OCI-M1 (cell line): ENCODE results near the gene IGF2BP3.
"Not testable (repeated sequence)": the region's sequence is repeated elsewhere in the genome, so short reads cannot be mapped to it uniquely, and the experiment has no call there.

ENCODE experiments used
- DNase-seq: peaks from one replicate; lab custom pipeline; 2025; lab: John Stamatoyannopoulos, UW

Gene IGF2BP3

DNA sequence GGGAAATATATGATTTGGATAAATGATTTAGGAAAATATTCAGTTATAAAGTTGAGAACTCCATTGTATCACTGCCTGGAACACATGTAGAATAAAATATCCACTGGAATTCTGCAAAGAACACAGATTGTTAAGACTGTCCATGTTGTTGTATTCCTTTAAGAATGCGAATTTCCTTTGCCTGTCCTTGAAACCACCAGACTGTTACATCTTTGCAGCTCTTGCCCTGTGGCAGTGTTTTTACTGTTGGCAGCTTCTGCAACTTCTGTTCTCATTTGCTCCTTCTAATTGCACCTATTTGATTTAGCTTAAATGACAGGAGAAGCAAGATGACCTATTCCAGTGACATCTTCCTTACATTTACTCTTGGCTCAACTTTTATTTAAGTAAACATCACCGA lies 131.4 kb downstream of the IGF2BP3 start:
- no peak for DNase-seq

DNA sequence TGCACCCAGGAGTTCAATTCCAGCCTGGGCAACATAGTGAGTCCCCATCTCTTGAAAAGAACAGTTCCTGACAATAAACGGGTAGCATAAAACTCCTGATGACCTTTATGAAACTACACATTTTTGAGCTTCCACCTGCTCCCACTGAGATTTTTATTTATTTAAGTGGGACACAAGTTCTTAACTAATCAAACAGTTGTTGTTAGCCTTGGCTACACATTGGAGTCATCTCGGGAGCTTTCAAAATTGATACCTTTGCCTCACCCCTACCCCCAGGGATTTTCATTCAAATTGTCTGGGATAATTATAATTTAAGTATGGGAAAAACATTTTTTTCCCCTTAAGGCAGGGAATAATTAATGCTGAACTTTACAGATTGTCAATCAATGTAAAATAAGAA lies 131.9 kb downstream of the IGF2BP3 start:
- no peak for DNase-seq

DNA sequence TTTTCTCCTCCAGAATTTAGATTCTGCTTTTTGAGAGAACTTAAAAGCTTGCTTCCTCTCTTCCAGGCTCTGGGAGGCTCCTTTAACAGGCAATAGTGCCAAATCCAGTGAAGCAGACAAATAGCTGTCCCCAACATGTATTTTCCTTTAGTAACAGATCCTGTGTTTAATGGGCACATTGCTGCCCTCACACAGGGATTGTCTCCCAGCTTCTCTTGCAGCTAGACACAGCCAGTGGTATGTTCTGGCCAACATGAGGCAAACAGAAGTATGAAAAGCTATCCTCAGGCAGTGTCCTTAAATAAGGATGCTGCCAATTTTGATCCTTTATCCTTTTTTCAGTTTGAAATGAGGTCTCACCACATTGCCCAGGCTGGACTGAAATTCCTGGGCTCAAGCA lies 132.9 kb downstream of the IGF2BP3 start:
- DNase-seq, result no peak

DNA sequence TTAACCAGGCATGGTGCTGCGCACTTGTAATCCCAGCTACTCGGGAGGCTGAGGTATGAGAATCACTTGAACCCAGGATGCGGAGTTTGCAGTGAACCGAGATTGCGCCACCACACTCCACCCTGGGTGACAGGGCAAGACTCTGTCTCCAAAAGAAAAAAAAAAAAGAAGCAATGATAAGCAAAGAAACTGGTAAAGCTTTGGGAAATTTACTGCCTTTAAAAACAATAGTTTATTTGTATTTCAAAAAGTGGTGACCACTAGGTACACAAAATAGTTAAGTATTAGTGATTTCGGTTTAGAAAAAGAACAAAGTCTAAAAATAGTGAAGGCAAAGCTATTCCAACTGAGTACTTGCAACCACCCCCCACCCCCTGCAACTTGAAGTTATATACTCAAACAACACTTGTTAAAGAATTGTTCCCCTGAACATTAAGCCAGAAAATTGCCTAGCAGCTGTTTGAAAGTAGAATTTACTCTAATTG lies 133.4 kb downstream of the IGF2BP3 start:
- DNase-seq, result no peak

DNA sequence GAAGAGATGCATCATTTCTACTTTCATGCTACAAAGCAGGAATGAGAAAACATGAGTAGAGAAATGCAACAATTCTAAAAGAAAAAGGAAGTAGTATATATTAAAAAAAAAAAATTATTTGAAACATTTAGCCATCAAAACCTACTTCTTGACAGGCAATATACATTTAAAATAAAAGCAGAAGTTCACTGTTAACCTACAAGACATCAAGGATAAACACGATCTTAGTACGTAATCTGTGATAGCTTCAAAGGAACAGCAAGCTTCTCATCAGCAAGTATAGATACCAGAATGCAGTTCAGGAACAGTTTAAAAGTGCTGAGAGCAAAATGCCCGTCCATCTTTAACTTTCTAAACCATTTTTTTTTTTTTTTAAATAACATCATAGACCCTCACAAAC lies 134.2 kb downstream of the IGF2BP3 start:
- no peak for DNase-seq

DNA sequence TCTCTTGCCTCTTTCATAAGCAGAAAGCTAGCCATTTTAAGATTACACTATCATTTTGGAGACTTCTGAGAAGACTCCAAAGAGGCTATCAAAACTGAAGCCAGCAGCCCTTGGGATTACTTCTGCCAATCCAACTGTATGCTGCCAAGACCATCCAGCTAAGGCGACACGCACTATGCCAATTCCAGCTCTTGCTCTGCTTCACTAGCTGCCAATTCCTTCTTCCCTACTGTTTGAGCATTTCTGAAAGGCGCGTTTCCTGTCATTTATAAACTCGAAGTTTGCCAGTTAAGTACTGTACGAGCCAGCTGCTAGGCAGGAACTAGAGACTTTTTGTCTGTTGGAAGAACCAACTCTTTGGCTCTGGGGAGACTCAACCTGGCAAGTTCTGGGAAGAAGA lies 134.7 kb downstream of the IGF2BP3 start:
- no peak for DNase-seq

DNA sequence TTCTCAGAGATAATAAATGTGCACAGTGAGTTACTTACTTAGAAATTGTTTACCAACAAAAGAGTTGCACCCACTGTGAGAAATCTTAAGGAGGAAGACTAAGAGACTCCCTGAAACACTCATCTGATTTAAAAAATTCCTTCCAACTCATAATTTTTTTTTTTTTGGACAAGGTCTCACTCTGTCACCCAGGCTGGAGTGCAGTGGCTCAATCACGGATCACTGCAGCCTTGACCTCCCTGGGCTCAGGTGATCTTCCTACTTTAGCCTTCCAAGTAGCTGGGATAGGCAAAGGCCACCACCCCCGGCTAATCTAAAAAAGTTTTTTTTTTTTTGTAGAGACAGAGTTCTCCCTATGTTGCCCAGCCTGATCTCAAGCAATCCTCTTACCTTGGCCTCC lies 135.2 kb downstream of the IGF2BP3 start:
- DNase-seq, result no peak

DNA sequence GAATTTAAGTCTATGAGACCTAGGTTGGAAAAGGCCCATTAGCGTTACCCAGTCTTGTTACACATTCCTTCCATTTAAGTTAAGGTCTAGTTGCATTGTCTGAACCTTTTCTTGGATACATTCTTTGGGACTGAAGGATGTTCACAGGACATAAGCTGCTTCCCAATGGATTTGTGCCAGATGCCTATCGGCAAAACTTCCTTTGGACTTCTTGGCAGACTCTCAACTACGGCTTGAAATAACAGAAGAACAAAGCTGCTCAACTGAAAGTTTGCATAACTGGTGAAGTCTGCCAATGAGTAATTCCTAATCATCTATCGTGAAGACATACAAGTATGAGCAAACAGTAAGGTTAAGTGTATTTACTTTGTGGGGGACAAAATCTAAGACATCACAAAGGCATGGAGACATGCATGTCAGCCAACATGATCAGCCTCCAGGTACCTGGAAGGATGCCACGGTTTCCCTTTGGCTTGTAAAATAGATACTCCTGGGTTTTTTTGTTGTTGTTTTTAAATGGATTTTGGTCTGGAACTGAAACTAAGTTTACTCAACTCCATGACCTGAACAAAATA lies 135.7 kb downstream of the IGF2BP3 start:
- DNase-seq, result no peak

DNA sequence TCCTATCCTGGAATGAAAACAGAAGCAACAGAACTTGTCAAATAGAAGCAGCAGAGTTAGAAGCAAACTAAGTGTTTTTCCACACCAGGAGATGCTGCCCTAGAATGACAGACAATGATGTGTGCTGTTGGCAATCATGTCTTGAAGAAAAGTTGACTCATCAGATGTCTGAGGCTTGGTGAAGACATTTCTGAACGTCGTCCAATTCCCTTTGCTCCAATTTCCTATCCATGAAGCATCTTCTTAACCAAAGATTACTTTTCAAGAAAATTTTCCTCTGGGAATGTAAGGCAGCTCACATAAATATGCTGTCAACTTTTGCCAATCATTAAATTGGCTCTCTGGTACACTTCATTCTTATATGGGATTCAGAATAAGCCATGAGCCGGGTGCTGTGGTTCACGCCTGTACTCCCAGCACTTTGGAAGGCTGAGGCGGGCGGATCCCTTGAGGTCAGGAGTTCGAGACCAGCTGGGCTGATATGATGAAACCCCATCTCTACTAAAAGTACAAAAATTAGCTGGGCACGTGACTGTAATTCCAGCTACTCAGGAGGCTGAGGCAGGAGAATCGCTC lies 136.5 kb downstream of the IGF2BP3 start:
- DNase-seq, result no peak

DNA sequence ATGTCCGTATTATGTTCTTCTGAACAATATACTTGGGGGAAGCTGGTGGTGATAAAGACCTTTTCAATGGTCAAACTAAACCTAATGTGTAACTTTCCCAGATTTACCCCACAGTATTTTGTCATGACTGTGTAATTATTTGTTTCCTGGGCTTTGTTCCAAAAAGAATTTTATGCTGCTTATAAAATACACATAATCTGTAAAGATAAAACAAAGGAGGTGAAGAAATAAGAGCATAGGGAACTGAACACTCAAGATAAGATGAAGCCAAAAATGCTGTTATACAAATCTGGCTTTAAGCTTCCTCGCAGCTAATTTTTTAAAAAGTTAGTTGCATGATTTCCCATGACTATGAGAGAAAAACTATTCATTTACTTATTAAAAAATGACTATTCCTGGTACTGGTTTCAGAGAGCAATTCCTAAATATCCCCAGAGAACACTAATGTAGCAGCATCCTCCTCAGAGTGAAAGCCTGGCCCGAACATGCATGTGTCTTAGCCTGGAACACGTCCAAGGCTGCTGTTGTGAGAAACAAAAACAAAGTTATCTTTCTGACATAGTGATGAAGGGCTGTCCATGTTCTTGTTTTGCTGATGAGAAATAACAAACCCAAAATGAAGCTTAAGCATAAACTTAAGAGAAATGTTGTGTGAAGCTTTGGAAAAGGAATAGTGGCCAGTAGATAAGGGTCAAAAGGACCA lies 137.2 kb downstream of the IGF2BP3 start:
- DNase-seq, result no peak

DNA sequence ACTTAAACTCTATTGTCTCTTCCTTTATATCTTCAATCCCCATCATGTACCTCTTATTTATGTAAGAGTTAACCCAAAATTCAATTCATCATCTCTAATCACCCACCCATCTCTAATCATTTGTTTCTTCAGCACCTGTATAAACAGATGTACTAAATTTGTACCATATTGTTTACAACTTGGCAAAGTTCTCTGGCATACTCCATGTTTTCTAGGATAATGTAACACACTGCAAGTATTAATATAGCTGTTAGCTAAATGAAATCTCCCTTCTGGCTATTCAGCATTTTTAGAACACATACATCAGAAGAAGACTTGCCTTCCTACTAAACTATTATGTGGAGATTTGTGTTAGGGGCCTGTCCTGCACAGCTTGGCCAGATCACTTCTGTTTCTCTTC lies 138.1 kb downstream of the IGF2BP3 start:
- DNase-seq, result no peak

DNA sequence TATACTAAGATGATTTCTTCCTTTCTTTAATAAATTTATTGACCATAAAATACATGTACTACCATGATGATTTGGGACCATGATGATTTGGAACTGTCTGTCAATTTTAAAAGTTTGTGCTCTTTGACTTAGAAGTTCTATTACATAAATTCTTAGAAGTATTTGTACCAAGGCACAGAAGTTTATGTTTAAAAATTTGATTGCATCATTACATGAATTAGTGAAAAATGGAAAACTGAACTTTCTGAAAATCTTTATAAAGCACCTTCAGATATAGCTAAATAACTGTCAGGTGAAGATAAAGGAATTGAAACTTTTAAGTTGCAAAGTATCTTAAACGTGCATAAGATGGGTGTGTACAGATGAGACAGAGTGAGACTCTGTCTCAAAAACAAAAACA lies 139.2 kb downstream of the IGF2BP3 start:
- DNase-seq, result no peak

DNA sequence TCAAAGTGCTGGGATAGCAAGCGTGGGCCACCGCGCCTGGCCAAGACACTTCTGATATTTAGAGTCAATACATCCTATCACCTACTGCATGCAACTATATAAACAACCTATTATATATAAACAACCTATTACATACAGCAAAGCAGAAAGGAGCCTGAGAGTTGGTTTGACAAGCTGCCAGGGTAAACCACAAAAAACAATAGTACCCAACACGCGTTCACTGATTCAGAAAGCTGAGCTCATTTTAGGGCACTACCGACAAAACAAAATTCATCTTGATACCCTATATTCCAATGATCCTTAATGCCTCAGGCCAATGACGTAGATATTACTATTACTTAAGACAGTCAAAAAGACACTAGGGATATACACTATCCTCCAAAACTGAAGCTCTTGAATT lies 154.9 kb downstream of the IGF2BP3 start:
- DNase-seq, result no peak

DNA sequence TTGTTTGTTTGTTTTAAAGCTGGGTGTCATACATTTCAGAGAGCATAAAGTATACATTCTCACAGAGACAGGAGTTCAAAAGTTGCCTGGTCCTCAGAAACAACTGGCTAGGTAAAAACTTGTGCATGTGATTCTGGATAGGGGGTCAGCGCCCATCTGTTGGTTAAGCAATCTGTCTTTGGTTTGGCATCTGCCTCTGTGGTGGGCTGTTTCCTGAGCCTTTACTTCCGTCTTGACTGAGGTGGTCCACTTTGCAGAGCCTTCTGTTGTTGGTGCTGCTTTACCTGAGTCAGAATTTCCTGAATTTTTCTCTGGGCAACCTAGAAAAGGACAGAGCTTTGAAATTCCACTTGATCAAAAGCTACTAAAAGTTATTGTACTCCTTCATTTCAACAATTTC lies 158.2 kb downstream of the IGF2BP3 start:
- not testable (repeated sequence) for DNase-seq

DNA sequence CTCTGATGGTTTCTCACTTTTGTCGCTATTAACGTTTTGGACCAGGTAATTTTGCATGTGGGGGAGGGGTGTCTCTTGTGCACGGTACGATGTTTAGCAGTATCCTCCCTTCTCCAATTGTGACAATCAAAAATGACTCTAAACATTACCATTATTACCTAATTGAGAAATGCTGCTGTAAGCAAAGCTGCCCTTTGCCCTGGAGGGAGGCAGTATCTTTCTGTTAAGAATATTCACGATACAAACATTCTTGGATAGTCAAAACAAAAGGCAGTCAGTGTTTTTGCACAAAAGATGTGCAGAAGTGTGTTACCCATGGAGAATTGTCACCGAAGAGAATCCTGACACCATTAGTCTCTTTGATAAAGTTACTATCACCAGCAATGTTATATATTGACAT lies 161.5 kb downstream of the IGF2BP3 start:
- no peak for DNase-seq

DNA sequence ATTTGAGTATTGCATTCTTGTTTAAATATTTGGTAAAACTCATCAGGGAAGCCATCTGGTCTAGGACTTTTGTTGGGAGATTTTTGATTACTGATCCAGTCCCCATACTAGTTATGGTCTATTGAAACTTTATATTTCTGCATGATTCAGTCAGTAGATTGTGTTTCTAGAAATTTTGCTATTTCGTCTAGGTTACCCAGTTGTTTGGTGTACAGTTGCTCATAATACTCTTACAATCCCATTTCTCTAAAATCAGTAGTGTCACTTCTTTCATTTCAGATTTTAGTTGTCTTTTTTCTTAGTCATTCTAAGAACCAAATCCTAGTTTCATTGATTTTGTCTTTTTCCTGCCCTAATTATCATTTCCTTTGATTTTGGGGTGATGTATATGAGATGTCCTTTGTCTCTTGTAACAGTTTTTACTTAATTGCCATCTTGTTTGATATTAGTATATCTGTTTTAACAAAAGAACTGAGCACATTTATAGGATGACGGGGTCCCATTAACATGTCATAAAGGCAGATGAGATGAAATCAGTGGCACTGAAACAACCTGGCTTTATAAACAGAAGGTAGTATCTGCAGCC lies 163.3 kb downstream of the IGF2BP3 start:
- no peak for DNase-seq

DNA sequence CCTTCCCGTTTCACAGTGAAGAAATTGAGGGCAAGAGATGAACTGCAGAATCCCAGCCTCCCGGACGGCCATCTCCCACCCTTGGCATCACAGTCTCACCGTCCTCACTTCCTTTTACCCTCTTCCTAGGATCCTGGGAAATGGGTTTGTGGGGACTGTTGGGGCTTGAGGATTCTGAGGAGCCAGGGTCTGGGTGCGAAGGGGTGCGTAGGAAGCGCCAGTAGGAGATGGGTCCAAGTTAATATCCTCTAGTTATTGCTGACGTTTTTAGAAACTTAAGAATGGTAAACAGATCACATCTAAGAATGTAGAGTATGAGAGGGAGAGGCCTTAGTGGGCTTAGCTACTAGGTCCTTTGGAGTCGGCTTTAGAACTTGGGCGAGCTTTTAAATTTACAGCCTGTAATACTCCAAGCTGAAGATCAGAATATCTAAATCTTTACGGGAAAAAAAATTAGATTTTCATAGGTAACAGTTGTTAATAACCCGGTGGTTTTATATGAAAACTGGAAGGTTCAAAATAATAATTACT lies 170.5 kb downstream of the IGF2BP3 start:
- no peak for DNase-seq

DNA sequence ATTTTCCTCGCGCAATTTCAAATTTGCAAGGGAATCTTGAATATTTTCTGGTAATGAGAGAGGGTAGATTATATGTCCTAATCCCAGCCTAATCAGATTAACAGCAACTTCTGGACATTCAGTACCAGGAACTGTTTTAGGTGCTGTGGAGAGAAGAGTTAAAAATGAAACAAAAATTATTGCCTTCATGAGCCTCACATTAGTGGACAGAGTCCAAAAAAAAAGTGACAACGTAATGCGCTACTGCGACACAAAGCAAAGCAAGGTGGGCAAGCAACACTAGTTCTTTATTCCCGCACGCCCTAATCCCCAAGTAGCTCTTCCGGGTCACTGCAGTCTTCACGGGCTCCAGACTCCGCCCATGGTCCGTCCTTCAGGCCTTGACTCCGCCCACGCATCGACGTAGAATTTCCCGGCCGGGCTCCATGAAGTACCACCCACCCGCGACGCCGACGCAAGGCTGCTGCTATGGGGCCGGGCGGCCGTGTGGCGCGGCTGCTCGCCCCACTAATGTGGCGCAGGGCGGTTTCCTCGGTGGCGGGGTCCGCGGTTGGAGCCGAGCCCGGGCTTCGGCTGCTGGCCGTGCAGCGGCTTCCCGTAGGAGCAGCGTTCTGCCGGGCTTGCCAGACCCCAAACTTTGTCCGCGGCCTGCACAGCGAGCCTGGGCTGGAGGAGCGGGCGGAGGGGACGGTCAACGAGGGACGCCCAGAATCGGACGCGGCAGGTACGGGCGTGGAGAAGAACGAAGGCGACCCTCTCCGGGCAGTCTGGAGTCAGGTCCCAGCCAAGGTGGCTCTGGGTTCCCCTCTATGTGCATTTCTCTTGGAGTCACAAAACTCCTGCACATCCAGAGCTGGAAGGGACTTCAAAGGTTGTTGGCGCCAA lies 171.2 kb downstream of the IGF2BP3 start, which contains the start of gene MALSU1:
MALSU1 (plus strand) TSS at position 455 of the 885 bp plus-strand sequence; CDS start at position 469, 14 bp downstream.
- peak; percentile 96 for DNase-seq

DNA sequence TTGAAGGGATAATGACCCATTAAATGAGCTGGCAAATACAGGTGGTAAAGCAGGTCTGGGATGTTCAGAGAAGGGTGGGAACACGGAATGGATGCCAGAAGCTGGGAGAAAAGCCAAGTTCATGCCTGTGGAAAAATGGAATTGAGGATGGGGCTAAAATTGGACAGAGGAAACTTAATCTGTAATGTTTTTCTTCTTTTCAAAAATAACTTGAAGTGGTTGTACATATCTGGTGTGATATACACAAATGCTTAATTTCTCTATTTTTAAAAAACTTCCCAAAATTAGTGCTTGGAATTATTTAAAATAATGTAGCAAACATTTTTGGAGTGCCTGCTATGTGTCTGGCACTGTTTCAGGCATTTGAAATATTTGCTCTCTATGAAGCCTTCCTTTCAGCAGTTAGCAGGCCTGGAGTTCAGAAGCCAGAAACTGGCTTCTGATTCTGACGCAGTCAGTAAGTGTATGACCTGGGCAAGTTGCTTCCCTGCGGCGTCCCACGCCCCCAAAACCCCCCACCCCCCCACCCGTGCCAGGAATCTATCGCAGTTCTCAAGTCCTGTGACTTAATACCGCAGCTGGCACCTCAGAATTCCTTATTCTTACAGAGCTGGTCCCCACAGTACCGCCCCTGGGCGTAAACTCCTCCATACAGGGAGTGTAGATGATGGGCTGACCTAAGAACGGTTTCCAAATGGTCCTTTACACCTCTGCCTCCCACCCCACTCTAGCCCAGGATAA lies 172.0 kb downstream of the IGF2BP3 start:
- DNase-seq, result no peak

DNA sequence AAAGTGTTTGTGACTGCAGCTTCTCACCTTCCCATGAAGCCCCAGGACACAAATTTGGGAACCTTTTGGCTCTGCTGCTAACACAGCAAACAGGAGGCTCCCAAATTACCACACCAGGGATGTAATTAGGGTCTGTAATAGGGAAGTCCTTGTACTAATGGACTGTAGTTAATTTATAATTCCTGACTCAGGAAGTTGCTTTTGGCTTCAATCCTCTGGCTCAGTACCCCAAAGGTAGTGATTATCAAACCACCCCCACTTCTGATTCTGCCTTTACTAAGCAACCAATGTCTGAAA lies 174.9 kb downstream of the IGF2BP3 start:
- DNase-seq, result no peak
